Skeletal muscle tissue (tissue), 4 donors: ENCODE data around the gene CPSF4L. TPM values are rescaled to one million over a fixed set of nuclear protein-coding genes. Genes with fewer than 3 reads are reported as not detected.
A peak's percentile ranks its signal among the peaks of the same experiment; 100 is the strongest.

ENCODE experiments used
- H3K27ac ChIP-seq: one replicate; pipeline ENCODE4 v1.7.0; 2013; ENCODE audit warnings: mild to moderate bottlenecking, low read depth, low read length, inconsistent platforms
- H3K27me3 ChIP-seq, 3 donors: one replicate each; pipeline ENCODE4 v1.7.0; 2013; ENCODE audit warnings: low read length in 3 of 3; ENCODE audit not compliant: control insufficient read depth in 3 of 3, insufficient read depth in 3 of 3
- H3K36me3 ChIP-seq, 3 donors: one replicate each; pipeline ENCODE4 v1.7.0; 2013; ENCODE audit warnings: low read length in 3 of 3; ENCODE audit not compliant: control insufficient read depth in 3 of 3, insufficient read depth in 3 of 3
- H3K4me1 ChIP-seq, 3 donors: one replicate each; pipeline ENCODE4 v1.7.0; 2013; ENCODE audit warnings: low read length in 3 of 3, mild to moderate bottlenecking in 3 of 3; ENCODE audit not compliant: control insufficient read depth in 3 of 3, insufficient read depth in 3 of 3
- H3K4me3 ChIP-seq, 3 donors: one replicate each; pipeline ENCODE4 v1.7.0; 2013; ENCODE audit warnings: low read length in 3 of 3
- H3K9ac ChIP-seq, 3 donors: one replicate each; pipeline ENCODE4 v1.7.0; 2013; ENCODE audit warnings: low read length in 3 of 3, mild to moderate bottlenecking in 3 of 3, moderate library complexity in 2 of 3, low read depth in 1 of 3
- H3K9me3 ChIP-seq, 3 donors: one replicate each; pipeline ENCODE4 v1.7.0; 2013; ENCODE audit warnings: low read length in 3 of 3; ENCODE audit not compliant: control insufficient read depth in 3 of 3
- total RNA-seq: library from RNA; depleted of rRNA; stranded (reverse); fragments of >200 nt; gene quantifications from one replicate; pipeline ENCODE4 v1.2.3, GENCODE V29; 2014
- donor health status: Osteomylitis.

The CPSF4L gene
- total RNA-seq, 1 donor from 2014 or later: not detected

DNA sequence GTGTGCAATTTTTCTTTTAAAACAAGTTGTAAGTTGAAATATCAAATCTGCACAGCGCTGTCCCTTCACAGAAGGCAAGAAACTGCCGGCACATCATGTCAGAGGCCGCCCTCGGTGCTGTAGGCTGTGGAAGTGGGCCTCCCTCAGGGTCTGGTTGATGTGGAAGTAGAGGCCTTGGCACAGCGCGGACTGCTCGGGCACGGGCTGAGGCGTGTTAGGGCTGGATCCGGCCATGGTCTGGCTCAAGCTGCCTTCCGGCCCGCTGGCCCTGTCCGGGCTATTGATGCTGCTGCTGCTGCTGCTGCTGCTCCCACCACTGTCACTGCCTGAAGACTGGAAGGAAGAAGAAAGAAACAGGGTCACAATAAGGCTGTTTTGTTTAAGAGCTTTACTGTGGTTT is 52.2 kb downstream of the CPSF4L start:
- Histone ChIP-seq H3K27me3 (no peaks in the 10 kb centered on the region), H3K9me3 (no peaks in the 10 kb centered on the region), H3K4me3 (no peak overlapping the region), H3K4me1 (peaks cover 0 to 4% (median 0%) of the 10 kb centered on the region in 3 donors), H3K36me3 (peaks cover 34 to 39% (median 39%) of the 10 kb centered on the region in 3 donors), H3K27ac (no peak overlapping the region), H3K9ac (no peak overlapping the region)

- H3K4me1 ChIP-seq: peaks cover 0 to 13% (median 3%) of the 10 kb centered on the region in 3 donors
- H3K9me3 ChIP-seq: no peaks in the 10 kb centered on the region
- no peaks in the 10 kb centered on the region for H3K27me3 ChIP-seq
- H3K9ac ChIP-seq: no peak overlapping the region
- peaks cover 43 to 50% (median 49%) of the 10 kb centered on the region in 3 donors for H3K36me3 ChIP-seq
- no peak overlapping the region for H3K27ac ChIP-seq
- H3K4me3 ChIP-seq: no peak overlapping the region
Measured at GRCh38 chr17:73208139-73208827, 53.4 kb downstream of the CPSF4L start.

DNA sequence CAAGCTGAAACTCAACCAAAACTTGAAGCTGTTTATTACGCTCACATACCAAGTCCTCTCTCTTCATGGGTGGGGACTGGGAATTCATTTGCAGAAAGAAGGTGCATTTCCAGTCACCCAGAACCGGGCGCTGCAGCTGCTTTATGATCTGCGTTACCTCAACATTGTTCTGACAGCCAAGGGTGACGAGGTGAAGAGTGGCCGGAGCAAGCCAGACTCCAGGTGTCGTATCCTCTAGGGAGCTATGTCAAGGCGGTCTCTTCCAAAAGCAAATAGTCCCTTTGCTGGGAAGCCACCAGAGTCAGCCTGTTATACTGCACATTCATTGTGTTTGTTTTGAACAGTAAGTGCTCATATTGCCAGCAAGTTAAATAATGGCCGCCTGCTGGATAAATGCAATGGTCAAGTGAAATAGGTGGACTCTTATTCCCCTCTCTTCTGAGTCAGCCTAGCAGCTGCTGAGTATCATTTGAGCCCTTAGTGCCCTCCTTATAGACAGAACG is 56.2 kb downstream of the CPSF4L start:
- Histone ChIP-seq H3K4me3 (no peak overlapping the region), H3K9me3 (no peaks in the 10 kb centered on the region), H3K27me3 (no peaks in the 10 kb centered on the region), H3K4me1 (peaks cover 0 to 25% (median 14%) of the 10 kb centered on the region in 3 donors), H3K9ac (no peak overlapping the region), H3K36me3 (peaks cover 60 to 76% (median 72%) of the 10 kb centered on the region in 3 donors), H3K27ac (no peak overlapping the region)

GRCh38 chr17:73203788-73204479 is 57.7 kb downstream of the CPSF4L start:
- no peak overlapping the region for H3K9ac ChIP-seq
- peak overlapping the region; percentile 43 for H3K27ac ChIP-seq
- H3K36me3 ChIP-seq: peaks cover 66 to 88% (median 76%) of the 10 kb centered on the region in 3 donors
- H3K9me3 ChIP-seq: no peaks in the 10 kb centered on the region
- H3K27me3 ChIP-seq: no peaks in the 10 kb centered on the region
- H3K4me1 ChIP-seq: peaks cover 0 to 25% (median 14%) of the 10 kb centered on the region in 3 donors
- H3K4me3 ChIP-seq: peak overlapping the region in 1 of 3 donors; percentile 6

GRCh38 chr17:73203135-73203787 is 58.4 kb downstream of the CPSF4L start:
- H3K36me3 ChIP-seq: peaks cover 69 to 88% (median 77%) of the 10 kb centered on the region in 3 donors
- peak overlapping the region in 2 of 3 donors; percentile 9 to 38 for H3K9ac ChIP-seq
- no peaks in the 10 kb centered on the region for H3K9me3 ChIP-seq
- H3K4me3 ChIP-seq: no peak overlapping the region
- H3K27ac ChIP-seq: peak overlapping the region; percentile 43
- peaks cover 0 to 22% (median 14%) of the 10 kb centered on the region in 3 donors for H3K4me1 ChIP-seq
- no peaks in the 10 kb centered on the region for H3K27me3 ChIP-seq

GRCh38 chr17:73201215-73202069 is 60.2 kb downstream of the CPSF4L start:
- Histone ChIP-seq H3K27me3 (no peaks in the 10 kb centered on the region), H3K9ac (no peak overlapping the region), H3K27ac (no peak overlapping the region), H3K4me3 (no peak overlapping the region), H3K9me3 (no peaks in the 10 kb centered on the region), H3K4me1 (peaks cover 0 to 27% (median 14%) of the 10 kb centered on the region in 3 donors), H3K36me3 (peaks cover 76 to 88% (median 86%) of the 10 kb centered on the region in 3 donors)

- no peaks in the 10 kb centered on the region for H3K9me3 ChIP-seq
- no peak overlapping the region for H3K4me3 ChIP-seq
- no peaks in the 10 kb centered on the region for H3K27me3 ChIP-seq
- H3K4me1 ChIP-seq: peaks cover 0 to 32% (median 14%) of the 10 kb centered on the region in 3 donors
- H3K9ac ChIP-seq: no peak overlapping the region
- no peak overlapping the region for H3K27ac ChIP-seq
- peaks cover 68 to 80% (median 79%) of the 10 kb centered on the region in 3 donors for H3K36me3 ChIP-seq
Measured at GRCh38 chr17:73200476-73200875, 61.2 kb downstream of the CPSF4L start.

GRCh38 chr17:73199751-73200317 is 61.8 kb downstream of the CPSF4L start:
- H3K36me3 ChIP-seq: peaks cover 67 to 75% (median 75%) of the 10 kb centered on the region in 3 donors
- no peak overlapping the region for H3K9ac ChIP-seq
- H3K9me3 ChIP-seq: no peaks in the 10 kb centered on the region
- H3K27me3 ChIP-seq: no peaks in the 10 kb centered on the region
- H3K4me1 ChIP-seq: peaks cover 0 to 33% (median 20%) of the 10 kb centered on the region in 3 donors
- no peak overlapping the region for H3K27ac ChIP-seq
- no peak overlapping the region for H3K4me3 ChIP-seq

GRCh38 chr17:73198930-73199260 is 62.8 kb downstream of the CPSF4L start:
- no peaks in the 10 kb centered on the region for H3K27me3 ChIP-seq
- peaks cover 63 to 71% (median 71%) of the 10 kb centered on the region in 3 donors for H3K36me3 ChIP-seq

More at GRCh38 chr17:73198930-73199260, 62.8 kb downstream of the CPSF4L start:
- Histone ChIP-seq H3K9ac (no peak overlapping the region), H3K27ac (no peak overlapping the region), H3K4me3 (no peak overlapping the region), H3K4me1 (peaks cover 1 to 35% (median 25%) of the 10 kb centered on the region in 3 donors), H3K9me3 (no peaks in the 10 kb centered on the region)
